Naive B cell (primary cell): ENCODE data around the gene ELMO1. TPM values are rescaled to one million over a fixed set of nuclear protein-coding genes. Genes with fewer than 3 reads are reported as not detected.

Experiments used
- ATAC-seq, 2 donors: fragments of 150-1000 bp; cut with Tn5 transposase; 2 replicates each; pipeline ENCODE4 v1.10.0; 2021; ENCODE audit warnings: low read depth in 2 of 2, mild to moderate bottlenecking in 2 of 2, moderate library complexity in 2 of 2
- DNase-seq: peaks from one replicate; pipeline ENCODE4 v3.0.0; 2022
- H3K27ac Mint-ChIP-seq, 6 donors: one replicate each; pipeline ENCODE4 v1.8.0; 2020 to 2022; ENCODE audit warnings: mild to moderate bottlenecking in 6 of 6, mixed read lengths in 6 of 6, moderate library complexity in 5 of 6, inconsistent platforms in 2 of 6
- H3K27me3 Mint-ChIP-seq, 3 donors: one replicate each; pipeline ENCODE4 v1.8.0; 2021 to 2022; ENCODE audit warnings: mixed read lengths in 3 of 3, mild to moderate bottlenecking in 1 of 3
- H3K36me3 Mint-ChIP-seq, 2 donors: one replicate each; pipeline ENCODE4 v1.8.0; 2020 to 2022; ENCODE audit warnings: mixed read lengths in 2 of 2, inconsistent platforms in 1 of 2, mild to moderate bottlenecking in 1 of 2
- H3K4me1 Mint-ChIP-seq, 3 donors: one replicate each; pipeline ENCODE4 v1.8.0; 2020 to 2022; ENCODE audit warnings: mixed read lengths in 3 of 3, inconsistent platforms in 1 of 3, mild to moderate bottlenecking in 1 of 3, moderate library complexity in 1 of 3
- H3K4me3 Mint-ChIP-seq, 8 donors: one replicate each; pipeline ENCODE4 v1.8.0; 2020 to 2022; ENCODE audit warnings: mild to moderate bottlenecking in 8 of 8, mixed read lengths in 8 of 8, moderate library complexity in 8 of 8, inconsistent platforms in 2 of 8
- H3K9me3 Mint-ChIP-seq, 7 donors: one replicate each; pipeline ENCODE4 v1.8.0; 2020 to 2022; ENCODE audit warnings: mixed read lengths in 7 of 7, mild to moderate bottlenecking in 5 of 7, inconsistent platforms in 2 of 7, moderate library complexity in 1 of 7
- polyA plus RNA-seq, 6 donors: library from polyadenylated mRNA; unstranded; fragments of 300-500 nt; fragmentation: Illumina TruSeq; gene quantifications; one replicate each; pipeline ENCODE4 v1.2.3, GENCODE V29; 2021; ENCODE audit warnings: low read depth in 6 of 6

The ELMO1 gene
- polyA plus RNA-seq, 6 donors from 2014 or later, result 42.8 to 69.9 (median 59.5) TPM

GRCh38 chr7:37065779-37066271 is 382.8 kb downstream of the ELMO1 start:
- Mint-ChIP-seq H3K4me1 (peaks cover 7 to 30% (median 25%) of the 10 kb centered on the region in 3 donors), H3K27ac (peak overlapping the region in 2 of 6 donors; percentile 26 to 42), H3K27me3 (no peaks in the 10 kb centered on the region), H3K36me3 (peaks cover 12 to 26% of the 10 kb centered on the region in 2 donors), H3K9me3 (peaks cover 0 to 5% (median 0%) of the 10 kb centered on the region in 7 donors), H3K4me3 (no peak overlapping the region)
- ATAC-seq, result peak; percentile 23 to 34
- DNase-seq, result no peak

GRCh38 chr7:37062560-37062859 is 386.2 kb downstream of the ELMO1 start:
- no peak overlapping the region for H3K4me3 Mint-ChIP-seq
- peaks cover 7 to 20% (median 19%) of the 10 kb centered on the region in 3 donors for H3K4me1 Mint-ChIP-seq
- no peaks in the 10 kb centered on the region for H3K27me3 Mint-ChIP-seq
- DNase-seq, result no peak
- no peak overlapping the region for H3K27ac Mint-ChIP-seq
- ATAC-seq, result no peak
- H3K9me3 Mint-ChIP-seq, result peaks cover 0 to 5% (median 0%) of the 10 kb centered on the region in 7 donors
- peaks cover 12 to 37% of the 10 kb centered on the region in 2 donors for H3K36me3 Mint-ChIP-seq

- Mint-ChIP-seq H3K4me3 (no peak overlapping the region), H3K27me3 (no peaks in the 10 kb centered on the region), H3K27ac (no peak overlapping the region), H3K36me3 (peaks cover 12 to 41% of the 10 kb centered on the region in 2 donors), H3K4me1 (peaks cover 7 to 20% (median 19%) of the 10 kb centered on the region in 3 donors), H3K9me3 (peaks cover 0 to 5% (median 0%) of the 10 kb centered on the region in 7 donors)
- DNase-seq (no peak), ATAC-seq (no peak)
These were observed 386.7 kb downstream of the ELMO1 start for GRCh38 chr7:37061849-37062559.

- Mint-ChIP-seq H3K27me3 (no peaks in the 10 kb centered on the region), H3K4me3 (no peak overlapping the region), H3K9me3 (peaks cover 0 to 2% (median 0%) of the 10 kb centered on the region in 7 donors), H3K4me1 (peaks cover 3 to 10% (median 3%) of the 10 kb centered on the region in 3 donors), H3K27ac (peak overlapping the region in 1 of 6 donors; percentile 41), H3K36me3 (peaks cover 0 to 28% of the 10 kb centered on the region in 2 donors)
- ATAC-seq (no peak), DNase-seq (no peak)
These were observed 392.3 kb downstream of the ELMO1 start for GRCh38 chr7:37056234-37056912.

GRCh38 chr7:37054624-37055241 is 393.9 kb downstream of the ELMO1 start:
- Mint-ChIP-seq H3K36me3 (peaks cover 0 to 27% of the 10 kb centered on the region in 2 donors), H3K4me1 (peaks cover 3 to 10% (median 7%) of the 10 kb centered on the region in 3 donors), H3K27me3 (no peaks in the 10 kb centered on the region), H3K9me3 (no peaks in the 10 kb centered on the region), H3K4me3 (no peak overlapping the region), H3K27ac (peak overlapping the region in 1 of 6 donors; percentile 44)
- DNase-seq (no peak), ATAC-seq (no peak)

- Mint-ChIP-seq H3K4me1 (peaks cover 5 to 18% (median 12%) of the 10 kb centered on the region in 3 donors), H3K9me3 (no peaks in the 10 kb centered on the region), H3K27ac (no peak overlapping the region), H3K4me3 (no peak overlapping the region), H3K36me3 (peaks cover 0 to 13% of the 10 kb centered on the region in 2 donors), H3K27me3 (no peaks in the 10 kb centered on the region)
- no peak for ATAC-seq
- DNase-seq, result no peak
These were observed 396.0 kb downstream of the ELMO1 start for GRCh38 chr7:37052705-37053104.

GRCh38 chr7:37050801-37051200 is 397.9 kb downstream of the ELMO1 start:
- peak overlapping the region in 1 of 6 donors; percentile 78 for H3K27ac Mint-ChIP-seq
- H3K4me3 Mint-ChIP-seq, result no peak overlapping the region
- H3K27me3 Mint-ChIP-seq, result no peaks in the 10 kb centered on the region
- peaks cover 0 to 7% of the 10 kb centered on the region in 2 donors for H3K36me3 Mint-ChIP-seq
- peaks cover 21 to 33% (median 22%) of the 10 kb centered on the region in 3 donors for H3K4me1 Mint-ChIP-seq
- no peaks in the 10 kb centered on the region for H3K9me3 Mint-ChIP-seq
- no peak for ATAC-seq
- no peak for DNase-seq

GRCh38 chr7:37048674-37049073 is 400.0 kb downstream of the ELMO1 start:
- Mint-ChIP-seq H3K27ac (peak overlapping the region in 1 of 6 donors; percentile 12), H3K4me3 (no peak overlapping the region), H3K27me3 (no peaks in the 10 kb centered on the region), H3K36me3 (peaks cover 0 to 14% of the 10 kb centered on the region in 2 donors), H3K9me3 (no peaks in the 10 kb centered on the region), H3K4me1 (peaks cover 25 to 30% (median 26%) of the 10 kb centered on the region in 3 donors)
- no peak for DNase-seq
- ATAC-seq, result no peak

- Mint-ChIP-seq H3K4me3 (no peak overlapping the region), H3K36me3 (peaks cover 7 to 24% of the 10 kb centered on the region in 2 donors), H3K9me3 (peaks cover 0 to 1% (median 0%) of the 10 kb centered on the region in 7 donors), H3K27me3 (no peaks in the 10 kb centered on the region), H3K4me1 (peaks cover 26 to 38% (median 29%) of the 10 kb centered on the region in 3 donors), H3K27ac (peak overlapping the region in 1 of 6 donors; percentile 12)
- DNase-seq, result no peak
- no peak for ATAC-seq
These were observed 401.4 kb downstream of the ELMO1 start for GRCh38 chr7:37047260-37047659.

GRCh38 chr7:37046531-37047079 is 402.1 kb downstream of the ELMO1 start:
- peaks cover 0 to 2% (median 0%) of the 10 kb centered on the region in 7 donors for H3K9me3 Mint-ChIP-seq
- H3K4me3 Mint-ChIP-seq, result no peak overlapping the region
- H3K36me3 Mint-ChIP-seq, result peaks cover 8 to 24% of the 10 kb centered on the region in 2 donors
- ATAC-seq (no peak), DNase-seq (no peak)
- H3K27me3 Mint-ChIP-seq, result no peaks in the 10 kb centered on the region
- peak overlapping the region in 3 of 6 donors; percentile 25 to 87 (median 64) for H3K27ac Mint-ChIP-seq
- H3K4me1 Mint-ChIP-seq, result peaks cover 23 to 38% (median 29%) of the 10 kb centered on the region in 3 donors

- Mint-ChIP-seq H3K4me1 (peaks cover 23 to 38% (median 28%) of the 10 kb centered on the region in 3 donors), H3K4me3 (no peak overlapping the region), H3K36me3 (peaks cover 15 to 24% of the 10 kb centered on the region in 2 donors), H3K27me3 (no peaks in the 10 kb centered on the region), H3K9me3 (peaks cover 0 to 7% (median 2%) of the 10 kb centered on the region in 7 donors), H3K27ac (peak overlapping the region in 4 of 6 donors; percentile 41 to 87 (median 71))
- DNase-seq (no peak), ATAC-seq (no peak)
These were observed 402.9 kb downstream of the ELMO1 start for GRCh38 chr7:37045681-37046179.

- Mint-ChIP-seq H3K4me1 (peaks cover 11 to 25% (median 21%) of the 10 kb centered on the region in 3 donors), H3K27ac (no peak overlapping the region), H3K9me3 (peaks cover 3 to 28% (median 15%) of the 10 kb centered on the region in 7 donors), H3K4me3 (no peak overlapping the region), H3K27me3 (no peaks in the 10 kb centered on the region), H3K36me3 (peaks cover 37 to 41% of the 10 kb centered on the region in 2 donors)
- DNase-seq (no peak), ATAC-seq (no peak)
These were observed 407.2 kb downstream of the ELMO1 start for GRCh38 chr7:37041461-37041860.

- no peak overlapping the region for H3K27ac Mint-ChIP-seq
- H3K36me3 Mint-ChIP-seq, result peaks cover 37 to 43% of the 10 kb centered on the region in 2 donors
- H3K27me3 Mint-ChIP-seq, result no peaks in the 10 kb centered on the region
These were observed 408.3 kb downstream of the ELMO1 start for GRCh38 chr7:37040330-37040729.

More at GRCh38 chr7:37040330-37040729, 408.3 kb downstream of the ELMO1 start:
- no peak overlapping the region for H3K4me3 Mint-ChIP-seq
- peaks cover 2 to 14% (median 10%) of the 10 kb centered on the region in 3 donors for H3K4me1 Mint-ChIP-seq
- ATAC-seq (no peak), DNase-seq (no peak)
- peaks cover 3 to 28% (median 15%) of the 10 kb centered on the region in 7 donors for H3K9me3 Mint-ChIP-seq
